Measurements from ENCODE around the gene NR3C2. TPM values are rescaled to one million over a fixed set of nuclear protein-coding genes. Genes with fewer than 3 reads are reported as not detected.

Gene NR3C2
- total RNA-seq, 4 donors from 2014 or later: 33.0 to 128 (median 118) TPM

DNA sequence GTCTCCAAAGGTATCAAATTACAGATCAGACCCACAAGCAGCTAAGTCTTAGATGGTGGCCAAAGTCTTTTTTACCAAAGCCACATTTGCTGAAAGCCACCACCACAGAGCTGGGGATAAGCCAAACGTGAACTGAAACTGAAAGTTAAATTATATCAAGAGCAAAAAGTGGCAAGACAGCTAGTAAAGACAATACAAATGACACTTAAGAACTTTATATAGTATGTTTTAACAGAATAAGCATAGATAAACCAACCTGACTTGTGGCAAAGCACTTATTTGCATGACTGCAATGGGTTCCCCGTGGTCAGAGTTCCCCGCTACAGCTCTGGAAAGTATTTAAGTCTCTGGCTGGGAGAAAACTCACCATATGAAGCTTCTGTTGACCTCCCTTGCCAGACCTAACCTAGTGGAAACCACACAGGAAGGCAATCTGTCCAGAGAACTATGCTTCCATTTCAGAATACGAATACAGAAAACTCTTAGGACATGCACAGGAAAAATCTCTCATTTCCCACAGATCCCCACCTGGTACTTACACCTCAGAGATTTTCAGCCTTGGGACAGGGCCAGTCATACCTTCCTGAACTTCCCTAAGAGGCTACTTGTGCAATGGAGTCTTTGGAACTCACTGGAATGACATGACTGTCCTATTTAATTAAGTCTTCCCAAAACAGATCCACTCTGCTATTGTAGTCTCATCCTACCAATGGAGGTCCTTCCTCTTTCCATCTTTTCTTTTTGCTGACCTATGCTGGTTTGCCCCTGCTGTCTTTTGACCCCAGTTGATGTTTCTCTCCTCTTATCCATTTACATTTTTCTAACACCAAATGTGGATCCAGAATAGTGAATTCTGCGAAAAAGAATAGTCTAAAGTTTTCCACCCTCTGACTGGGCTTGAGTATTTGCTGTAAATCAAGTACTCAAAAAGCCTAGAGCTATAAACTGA, 225.1 kb downstream of the NR3C2 start:
- H3K9me3 ChIP-seq: no peaks in the 10 kb centered on the region
- H3K4me1 ChIP-seq: peaks cover 0 to 10% (median 3%) of the 10 kb centered on the region in 4 donors
- TF ChIP-seq, protein P1, sequence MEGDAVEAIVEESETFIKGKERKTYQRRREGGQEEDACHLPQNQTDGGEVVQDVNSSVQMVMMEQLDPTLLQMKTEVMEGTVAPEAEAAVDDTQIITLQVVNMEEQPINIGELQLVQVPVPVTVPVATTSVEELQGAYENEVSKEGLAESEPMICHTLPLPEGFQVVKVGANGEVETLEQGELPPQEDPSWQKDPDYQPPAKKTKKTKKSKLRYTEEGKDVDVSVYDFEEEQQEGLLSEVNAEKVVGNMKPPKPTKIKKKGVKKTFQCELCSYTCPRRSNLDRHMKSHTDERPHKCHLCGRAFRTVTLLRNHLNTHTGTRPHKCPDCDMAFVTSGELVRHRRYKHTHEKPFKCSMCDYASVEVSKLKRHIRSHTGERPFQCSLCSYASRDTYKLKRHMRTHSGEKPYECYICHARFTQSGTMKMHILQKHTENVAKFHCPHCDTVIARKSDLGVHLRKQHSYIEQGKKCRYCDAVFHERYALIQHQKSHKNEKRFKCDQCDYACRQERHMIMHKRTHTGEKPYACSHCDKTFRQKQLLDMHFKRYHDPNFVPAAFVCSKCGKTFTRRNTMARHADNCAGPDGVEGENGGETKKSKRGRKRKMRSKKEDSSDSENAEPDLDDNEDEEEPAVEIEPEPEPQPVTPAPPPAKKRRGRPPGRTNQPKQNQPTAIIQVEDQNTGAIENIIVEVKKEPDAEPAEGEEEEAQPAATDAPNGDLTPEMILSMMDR (IDR thresholded peaks at IDR 0.05): no peak
- TF ChIP-seq POLR2A (IDR thresholded peaks at IDR 0.05): no peak
- H3K36me3 ChIP-seq: no peaks in the 10 kb centered on the region
- DNase-seq: no peak
- peak overlapping the region in 2 of 4 donors; percentile 34 to 55 for H3K27ac ChIP-seq
- no peaks in the 10 kb centered on the region for H3K27me3 ChIP-seq
- peak overlapping the region in 2 of 4 donors; percentile 23 to 33 for H3K4me3 ChIP-seq

DNA sequence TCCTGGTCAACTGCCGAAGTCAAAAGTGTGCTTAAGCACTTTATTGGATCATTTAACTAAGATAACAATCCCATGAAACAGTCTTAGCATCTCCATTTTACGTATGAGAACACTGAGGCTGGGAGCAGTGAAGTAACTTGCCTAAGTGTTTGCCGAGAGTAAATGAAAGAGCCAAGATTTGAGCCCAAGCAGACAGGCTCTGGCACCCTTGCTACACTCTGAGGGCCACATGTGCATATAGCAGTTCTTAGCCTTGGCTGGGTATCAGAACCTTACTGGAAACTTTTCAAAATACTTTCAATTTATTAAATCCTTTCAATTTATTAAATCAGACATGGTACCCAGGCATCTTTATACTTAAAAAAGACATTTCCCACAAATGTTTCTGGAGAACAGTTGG, 225.9 kb downstream of the NR3C2 start:
- peaks cover 0 to 10% (median 3%) of the 10 kb centered on the region in 4 donors for H3K4me1 ChIP-seq
- no peaks in the 10 kb centered on the region for H3K9me3 ChIP-seq
- H3K27ac ChIP-seq: peak overlapping the region in 1 of 4 donors; percentile 34
- no peak for DNase-seq
- H3K4me3 ChIP-seq: no peak overlapping the region
- no peaks in the 10 kb centered on the region for H3K27me3 ChIP-seq
- TF ChIP-seq, protein P1 (IDR thresholded peaks at IDR 0.05): no peak
- no peak for TF ChIP-seq POLR2A (IDR thresholded peaks at IDR 0.05)
- H3K36me3 ChIP-seq: no peaks in the 10 kb centered on the region

DNA sequence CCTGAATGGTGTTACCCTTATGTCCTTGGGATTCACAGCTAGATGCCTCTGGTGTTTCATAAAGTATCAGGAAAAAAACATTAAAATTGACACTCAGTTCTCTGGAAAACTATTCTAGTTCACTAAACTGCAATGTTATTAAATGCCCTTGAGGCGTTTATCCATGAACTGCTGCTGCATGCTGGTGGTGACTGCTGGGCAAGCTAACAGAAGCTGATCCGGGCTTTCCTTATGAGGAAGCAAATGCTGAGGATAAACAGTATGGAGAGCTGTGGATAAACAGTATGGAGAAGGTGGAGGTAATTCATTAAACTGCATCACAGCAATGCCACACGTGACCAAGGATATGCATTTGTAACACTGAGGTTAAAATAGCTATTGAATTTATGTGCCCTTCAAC, 227.0 kb downstream of the NR3C2 start:
- Histone ChIP-seq H3K4me1 (peaks cover 0 to 10% (median 3%) of the 10 kb centered on the region in 4 donors), H3K27me3 (no peaks in the 10 kb centered on the region), H3K27ac (peak overlapping the region in 1 of 4 donors; percentile 44), H3K36me3 (no peaks in the 10 kb centered on the region), H3K9me3 (no peaks in the 10 kb centered on the region), H3K4me3 (no peak overlapping the region)
- TF ChIP-seq, protein P1 (IDR thresholded peaks at IDR 0.05): no peak
- TF ChIP-seq POLR2A (IDR thresholded peaks at IDR 0.05): no peak
- DNase-seq: no peak

DNA sequence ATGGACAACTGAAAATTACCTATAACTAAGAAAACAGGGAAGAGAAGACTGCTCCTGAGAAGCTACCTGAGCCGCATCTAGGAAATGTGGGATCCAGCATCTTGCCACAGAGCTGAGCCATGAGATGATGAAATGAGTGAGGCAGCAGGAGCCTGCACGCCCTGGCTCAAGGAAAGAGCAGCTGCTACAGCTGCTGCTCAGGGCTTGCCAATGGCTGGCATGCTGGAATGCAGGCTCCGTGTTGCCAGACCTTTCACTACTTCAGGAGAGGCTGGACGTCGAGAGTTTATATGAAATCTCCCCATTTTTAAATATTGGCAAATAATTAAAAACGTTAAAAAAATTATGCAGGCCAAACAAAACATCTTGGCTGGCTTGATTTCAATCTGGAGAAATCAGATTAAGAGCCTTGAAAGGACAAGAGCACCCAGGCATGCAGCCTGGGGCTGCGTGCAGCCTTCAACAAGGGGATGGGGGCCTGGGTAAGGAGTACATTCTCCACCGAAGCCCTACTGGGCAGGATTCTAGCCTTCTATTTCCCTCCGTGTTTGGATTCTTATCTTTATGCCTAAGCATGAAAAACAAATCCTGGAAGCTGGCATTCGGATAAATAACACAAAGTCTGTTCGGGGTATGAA, 227.6 kb downstream of the NR3C2 start:
- Histone ChIP-seq H3K27ac (peak overlapping the region in 1 of 4 donors; percentile 44), H3K4me3 (no peak overlapping the region), H3K9me3 (no peaks in the 10 kb centered on the region), H3K36me3 (no peaks in the 10 kb centered on the region), H3K27me3 (no peaks in the 10 kb centered on the region), H3K4me1 (peaks cover 0 to 10% (median 3%) of the 10 kb centered on the region in 4 donors)
- TF ChIP-seq, protein P1 (IDR thresholded peaks at IDR 0.05): no peak
- no peak for TF ChIP-seq POLR2A (IDR thresholded peaks at IDR 0.05)
- no peak for DNase-seq

DNA sequence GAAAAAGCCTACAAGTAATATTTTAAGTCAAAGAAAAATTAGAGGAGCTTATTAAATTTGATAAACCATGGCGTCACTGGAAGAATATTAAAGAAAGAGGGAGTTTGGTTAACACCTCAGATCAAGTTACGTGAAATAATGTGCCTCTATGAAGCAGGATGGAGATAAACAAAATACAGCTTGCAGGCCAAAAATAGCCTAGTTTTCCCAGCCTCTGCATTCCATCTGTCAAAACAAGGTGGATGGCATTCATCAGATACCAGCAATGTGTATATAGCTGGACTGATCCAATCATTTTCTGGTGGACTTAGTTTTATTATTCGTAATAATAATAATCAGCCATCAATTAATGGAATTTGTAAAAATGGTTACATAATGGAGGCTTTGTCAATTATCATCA, 230.7 kb downstream of the NR3C2 start:
- Histone ChIP-seq H3K27ac (no peak overlapping the region), H3K4me1 (peaks cover 0 to 5% (median 0%) of the 10 kb centered on the region in 4 donors), H3K9me3 (no peaks in the 10 kb centered on the region), H3K4me3 (no peak overlapping the region), H3K36me3 (no peaks in the 10 kb centered on the region), H3K27me3 (no peaks in the 10 kb centered on the region)
- no peak for TF ChIP-seq POLR2A (IDR thresholded peaks at IDR 0.05)
- TF ChIP-seq, protein P1 (IDR thresholded peaks at IDR 0.05): no peak
- DNase-seq: no peak
